CD4-positive, alpha-beta T cell (primary cell): ENCODE measurements around the gene WWOX. TPM values are rescaled to one million over a fixed set of nuclear protein-coding genes. Genes with fewer than 3 reads are reported as not detected.

Experiments used
- ATAC-seq: fragments of 200-7000 bp; cut with Tn5 transposase; one replicate; pipeline ENCODE4 v1.10.0; 2022; ENCODE audit warnings: mild to moderate bottlenecking; ENCODE audit not compliant: poor library complexity
- CTCF ChIA-PET: fragments of 350-600 bp; sonication (Branson Sonifier 250); formaldehyde crosslinking; loops from one replicate; lab custom pipeline; 2021; ENCODE audit warnings: antibody characterized with exemption, inconsistent platforms; lab: Charles Lee
- POLR2A ChIA-PET: fragments of 350-600 bp; sonication (Branson Sonifier 250); formaldehyde crosslinking; loops from one replicate; lab custom pipeline; 2021; ENCODE audit warnings: antibody characterized with exemption, inconsistent platforms; lab: Charles Lee
- DNase-seq, 14 experiments: peaks; one replicate each; pipeline ENCODE4 v3.0.0-alpha.2; 2013 to 2020; ENCODE audit warnings: mixed read lengths in 2 of 14
- H3K27ac ChIP-seq, 2 donors: one replicate each; pipeline versions ENCODE4 v1.5.1 to v1.7.0; 2013; ENCODE audit warnings: low read length in 2 of 2, low read depth in 1 of 2, mild to moderate bottlenecking in 1 of 2
- H3K27me3 ChIP-seq, 2 experiments: 1 replicate in 1 of 2; 2 replicates in 1 of 2; pipeline versions ENCODE4 v1.6.1 to v1.7.0; 2013; ENCODE audit warnings: low read length in 2 of 2, control low read depth in 1 of 2, mild to moderate bottlenecking in 1 of 2, moderate library complexity in 1 of 2; ENCODE audit not compliant: insufficient read depth in 2 of 2, control insufficient read depth in 1 of 2
- H3K36me3 ChIP-seq: one replicate; pipeline ENCODE4 v1.6.1; 2013; ENCODE audit warnings: low read length, control low read depth; ENCODE audit not compliant: insufficient read depth
- H3K4me1 ChIP-seq: one replicate; pipeline ENCODE4 v1.6.1; 2013; ENCODE audit warnings: low read length, control low read depth; ENCODE audit not compliant: insufficient read depth
- H3K4me3 ChIP-seq: one replicate; pipeline ENCODE4 v1.5.1; 2013; ENCODE audit warnings: mild to moderate bottlenecking, low read length, moderate library complexity
- H3K9me3 ChIP-seq, 2 experiments: 1 replicate in 1 of 2; 2 replicates in 1 of 2; pipeline versions ENCODE4 v1.6.1 to v1.7.0; 2013; ENCODE audit warnings: low read length in 2 of 2, mild to moderate bottlenecking in 2 of 2, control low read depth in 1 of 2, moderate library complexity in 1 of 2; ENCODE audit not compliant: control insufficient read depth in 1 of 2, insufficient read depth in 1 of 2
- H3K27ac Mint-ChIP-seq: one replicate; pipeline ENCODE4 v1.8.0; 2020; ENCODE audit warnings: mixed read lengths
- H3K27me3 Mint-ChIP-seq: one replicate; pipeline ENCODE4 v1.8.0; 2021; ENCODE audit warnings: mixed read lengths
- H3K36me3 Mint-ChIP-seq: one replicate; pipeline ENCODE4 v1.8.0; 2021; ENCODE audit warnings: low read depth, mixed read lengths
- H3K4me1 Mint-ChIP-seq: one replicate; pipeline ENCODE4 v1.8.0; 2021; ENCODE audit warnings: low read depth, mixed read lengths
- H3K4me3 Mint-ChIP-seq: one replicate; pipeline ENCODE4 v1.8.0; 2020; ENCODE audit warnings: mild to moderate bottlenecking, mixed read lengths
- H3K9me3 Mint-ChIP-seq: one replicate; pipeline ENCODE4 v1.8.0; 2020; ENCODE audit warnings: mixed read lengths
- CTCF ChIP-seq: fragments of 200-600 bp; IDR thresholded peaks from one replicate; pipeline ENCODE4 v1.8.0; 2022; ENCODE audit warnings: antibody characterized with exemption, mild to moderate bottlenecking
- intact Hi-C, 2 experiments: fragments of 100-400 bp; cut with DNase I in 1 of 2; cut with micrococcal nuclease in 1 of 2; formaldehyde crosslinking; loops; one replicate each; pipeline versions ENCODE4 v1.15.1 to v1.9.0; 2023 to 2025; cut with DNase I, micrococcal nuclease
- total RNA-seq, 174 experiments: library from RNA in 2 of 174; stranded (reverse) in 2 of 174; gene quantifications; one replicate each; pipeline ENCODE4 v1.2.3 and lab custom pipeline; 2021 to 2026

The WWOX gene
- total RNA-seq, 2 experiments from 2014 or later, result 19.3 to 21.7 TPM

GRCh38 chr16:79047337-79047736 is 947.9 kb downstream of the WWOX start:
- DNase-seq, result peak in 3 of 14 experiments; percentile 38 to 49 (median 40)
- no peaks in the 10 kb centered on the region for H3K27me3 ChIP-seq
- H3K36me3 Mint-ChIP-seq, result no peaks in the 10 kb centered on the region
- peaks cover 17% of the 10 kb centered on the region for H3K4me1 ChIP-seq
- peaks cover 34% of the 10 kb centered on the region for H3K4me1 Mint-ChIP-seq
- H3K4me3 Mint-ChIP-seq, result no peak overlapping the region
- no peak overlapping the region for H3K4me3 ChIP-seq
- CTCF ChIA-PET, result interaction anchor here (0.7 kb wide), 1 partner anchor 277 kb away, joined by 3 read pairs; no protein-coding TSS in a partner anchor
- H3K27ac ChIP-seq, result no peak overlapping the region
- no peaks in the 10 kb centered on the region for H3K27me3 Mint-ChIP-seq
- intact Hi-C loops, result no loop called here
- H3K9me3 Mint-ChIP-seq, result no peaks in the 10 kb centered on the region
- H3K27ac Mint-ChIP-seq, result no peak overlapping the region
- no peaks in the 10 kb centered on the region for H3K36me3 ChIP-seq
- POLR2A ChIA-PET, result no interaction called here
- peak; percentile 53 for TF ChIP-seq CTCF
- peak; percentile 37 for ATAC-seq
- no peaks in the 10 kb centered on the region for H3K9me3 ChIP-seq

GRCh38 chr16:79049040-79049439 is 949.6 kb downstream of the WWOX start:
- Histone ChIP-seq H3K27ac (no peak overlapping the region), H3K27me3 (no peaks in the 10 kb centered on the region), H3K4me1 (peaks cover 3% of the 10 kb centered on the region), H3K36me3 (no peaks in the 10 kb centered on the region), H3K4me3 (no peak overlapping the region), H3K9me3 (no peaks in the 10 kb centered on the region)
- no peak for ATAC-seq
- H3K27ac Mint-ChIP-seq, result no peak overlapping the region
- ChIA-PET POLR2A (no interaction called here), CTCF (no interaction called here)
- H3K4me3 Mint-ChIP-seq, result no peak overlapping the region
- H3K27me3 Mint-ChIP-seq, result no peaks in the 10 kb centered on the region
- TF ChIP-seq CTCF, result no peak
- no peak for DNase-seq
- intact Hi-C loops, result no loop called here
- no peaks in the 10 kb centered on the region for H3K36me3 Mint-ChIP-seq
- H3K4me1 Mint-ChIP-seq, result peaks cover 17% of the 10 kb centered on the region
- no peaks in the 10 kb centered on the region for H3K9me3 Mint-ChIP-seq

GRCh38 chr16:79050063-79050462 is 950.6 kb downstream of the WWOX start:
- ATAC-seq, result no peak
- CTCF ChIA-PET, result no interaction called here
- H3K27ac ChIP-seq, result no peak overlapping the region

More at GRCh38 chr16:79050063-79050462, 950.6 kb downstream of the WWOX start:
- Mint-ChIP-seq H3K27ac (no peak overlapping the region), H3K27me3 (no peaks in the 10 kb centered on the region), H3K9me3 (no peaks in the 10 kb centered on the region), H3K4me1 (peaks cover 8% of the 10 kb centered on the region), H3K36me3 (no peaks in the 10 kb centered on the region), H3K4me3 (no peak overlapping the region)
- Histone ChIP-seq H3K27me3 (no peaks in the 10 kb centered on the region), H3K4me1 (no peaks in the 10 kb centered on the region), H3K4me3 (no peak overlapping the region), H3K9me3 (no peaks in the 10 kb centered on the region), H3K36me3 (no peaks in the 10 kb centered on the region)
- intact Hi-C loops, result no loop called here
- no peak for DNase-seq
- TF ChIP-seq CTCF, result no peak
- POLR2A ChIA-PET, result no interaction called here
